A549 treated with RU486 at 1 μM for 4 hours (cell line): ENCODE results near the gene MN1. TPM values are rescaled to one million over a fixed set of nuclear protein-coding genes. Genes with fewer than 3 reads are reported as not detected.

Experiments
- total RNA-seq: library from RNA; stranded (reverse); fragments of 200-300 nt; extraction: Qiagen RNA extraction; gene quantifications from 5 replicates; pipeline ENCODE4 v1.2.3, GENCODE V29; 2022; ENCODE audit warnings: low read depth

Gene MN1
- total RNA-seq, result 2.0 to 3.6 TPM (median 2.9 TPM) in 5 replicates

GRCh38 chr22:27801616-27802345 lies at the start of gene MN1:
TSS of gene MN1 (minus strand) at chr22:27801756. CDS start at chr22:27800543, 1,213 bp downstream.

Other genes with a start within 250 kb of the MN1 start
- 31.9 to 62.2 TPM (median 44.8 TPM) in 5 replicates for gene PITPNB, start 117.5 kb upstream of the MN1 start, total RNA-seq